ENCODE measurements around the gene HHEX. TPM values are rescaled to one million over a fixed set of nuclear protein-coding genes. Genes with fewer than 3 reads are reported as not detected.

The HHEX gene
- total RNA-seq, 1 experiment from 2014 or later, result 11.0 TPM

DNA sequence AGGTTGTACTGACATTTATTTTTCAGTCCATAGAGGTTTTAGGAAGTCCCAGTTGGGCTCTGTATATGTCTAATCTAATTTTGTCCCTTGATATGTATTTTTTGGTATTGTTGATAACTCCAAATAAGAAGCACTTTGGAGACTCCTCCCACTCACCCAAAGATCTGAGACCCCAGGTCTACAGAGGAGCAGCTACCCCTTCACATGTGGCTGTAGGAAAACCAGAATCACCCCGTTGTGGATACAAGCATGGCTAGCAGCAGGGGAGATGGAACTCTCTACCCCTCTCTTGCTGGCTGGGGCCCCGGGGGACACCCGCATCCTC, 9.4 kb downstream of the HHEX start:
- Histone ChIP-seq H3K27ac (ENCODE audit: low read depth, low read length) (no peak overlapping the region), H3K9ac (ENCODE audit: low read length) (no peak overlapping the region), H3K4me2 (ENCODE audit: low read length) (no peak overlapping the region), H3K36me3 (ENCODE audit: control insufficient read depth in 1 of 2, insufficient read depth in 2 of 2, low read length in 2 of 2) (peaks cover 0 to 2% of the 10 kb centered on the region in 2 experiments; a peak in 1 of 4 replicates), H3K4me3 (replicated peaks in 1 of 2; ENCODE audit: low read depth in 1 of 2, low read length in 2 of 2) (no peak overlapping the region), H3K4me1 (ENCODE audit: control insufficient read depth in 1 of 2, insufficient read depth in 2 of 2, low read length in 2 of 2) (no peaks in the 10 kb centered on the region), H3K9me2 (ENCODE audit: insufficient read depth) (no peaks in the 10 kb centered on the region), H3K27me3 (ENCODE audit: insufficient read depth, low read length) (no peaks in the 10 kb centered on the region), H4K20me1 (ENCODE audit: insufficient read depth) (no peaks in the 10 kb centered on the region), H3K9me3 (ENCODE audit: control insufficient read depth in 1 of 2, insufficient read depth in 1 of 2, low read depth in 1 of 2, low read length in 2 of 2) (no peaks in the 10 kb centered on the region), H2AFZ (ENCODE audit: low read depth, low read length, poor library complexity, severe bottlenecking) (no peak overlapping the region), H3K79me2 (ENCODE audit: insufficient read depth, low read length) (no peaks in the 10 kb centered on the region)
- ChIA-PET CTCF (no interaction called here), POLR2A (no interaction called here), RAD21 (ENCODE audit: low non-redundant PET in 1 of 2, low total read pairs in 2 of 2, uncharacterized antibody in 2 of 2, unreplicated experiment in 2 of 2) (no interaction called here)
- no TSS peak for BruUV-seq (replicated peaks)
- TF ChIP-seq, protein P1, sequence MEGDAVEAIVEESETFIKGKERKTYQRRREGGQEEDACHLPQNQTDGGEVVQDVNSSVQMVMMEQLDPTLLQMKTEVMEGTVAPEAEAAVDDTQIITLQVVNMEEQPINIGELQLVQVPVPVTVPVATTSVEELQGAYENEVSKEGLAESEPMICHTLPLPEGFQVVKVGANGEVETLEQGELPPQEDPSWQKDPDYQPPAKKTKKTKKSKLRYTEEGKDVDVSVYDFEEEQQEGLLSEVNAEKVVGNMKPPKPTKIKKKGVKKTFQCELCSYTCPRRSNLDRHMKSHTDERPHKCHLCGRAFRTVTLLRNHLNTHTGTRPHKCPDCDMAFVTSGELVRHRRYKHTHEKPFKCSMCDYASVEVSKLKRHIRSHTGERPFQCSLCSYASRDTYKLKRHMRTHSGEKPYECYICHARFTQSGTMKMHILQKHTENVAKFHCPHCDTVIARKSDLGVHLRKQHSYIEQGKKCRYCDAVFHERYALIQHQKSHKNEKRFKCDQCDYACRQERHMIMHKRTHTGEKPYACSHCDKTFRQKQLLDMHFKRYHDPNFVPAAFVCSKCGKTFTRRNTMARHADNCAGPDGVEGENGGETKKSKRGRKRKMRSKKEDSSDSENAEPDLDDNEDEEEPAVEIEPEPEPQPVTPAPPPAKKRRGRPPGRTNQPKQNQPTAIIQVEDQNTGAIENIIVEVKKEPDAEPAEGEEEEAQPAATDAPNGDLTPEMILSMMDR (IDR thresholded peaks at IDR 0.05 in 2 of 3, conservative IDR thresholded peaks at IDR 0.05 in 1 of 3; ENCODE audit: borderline replicate concordance in 1 of 3, insufficient read depth in 1 of 3, low read depth in 2 of 3, low read length in 2 of 3), result no peak
- TF ChIP-seq YY1 (IDR thresholded peaks at IDR 0.05; ENCODE audit: extremely low read depth, insufficient replicate concordance, low read depth, low read length) (no peak), CBX3 (IDR thresholded peaks at IDR 0.05; ENCODE audit: low read depth) (no peak), SP1 (IDR thresholded peaks at IDR 0.05; ENCODE audit: low read depth) (no peak), TCF7L2 (IDR thresholded peaks at IDR 0.05; ENCODE audit: borderline replicate concordance, extremely low read depth, insufficient read depth, insufficient read length) (no peak), ZFX (IDR thresholded peaks at IDR 0.05) (no peak), EZH2phosphoT487 (IDR thresholded peaks at IDR 0.05; ENCODE audit: borderline replicate concordance) (no peak), EGR1 (IDR thresholded peaks at IDR 0.05; ENCODE audit: low read depth) (no peak)
- TF ChIP-seq, protein P2, sequence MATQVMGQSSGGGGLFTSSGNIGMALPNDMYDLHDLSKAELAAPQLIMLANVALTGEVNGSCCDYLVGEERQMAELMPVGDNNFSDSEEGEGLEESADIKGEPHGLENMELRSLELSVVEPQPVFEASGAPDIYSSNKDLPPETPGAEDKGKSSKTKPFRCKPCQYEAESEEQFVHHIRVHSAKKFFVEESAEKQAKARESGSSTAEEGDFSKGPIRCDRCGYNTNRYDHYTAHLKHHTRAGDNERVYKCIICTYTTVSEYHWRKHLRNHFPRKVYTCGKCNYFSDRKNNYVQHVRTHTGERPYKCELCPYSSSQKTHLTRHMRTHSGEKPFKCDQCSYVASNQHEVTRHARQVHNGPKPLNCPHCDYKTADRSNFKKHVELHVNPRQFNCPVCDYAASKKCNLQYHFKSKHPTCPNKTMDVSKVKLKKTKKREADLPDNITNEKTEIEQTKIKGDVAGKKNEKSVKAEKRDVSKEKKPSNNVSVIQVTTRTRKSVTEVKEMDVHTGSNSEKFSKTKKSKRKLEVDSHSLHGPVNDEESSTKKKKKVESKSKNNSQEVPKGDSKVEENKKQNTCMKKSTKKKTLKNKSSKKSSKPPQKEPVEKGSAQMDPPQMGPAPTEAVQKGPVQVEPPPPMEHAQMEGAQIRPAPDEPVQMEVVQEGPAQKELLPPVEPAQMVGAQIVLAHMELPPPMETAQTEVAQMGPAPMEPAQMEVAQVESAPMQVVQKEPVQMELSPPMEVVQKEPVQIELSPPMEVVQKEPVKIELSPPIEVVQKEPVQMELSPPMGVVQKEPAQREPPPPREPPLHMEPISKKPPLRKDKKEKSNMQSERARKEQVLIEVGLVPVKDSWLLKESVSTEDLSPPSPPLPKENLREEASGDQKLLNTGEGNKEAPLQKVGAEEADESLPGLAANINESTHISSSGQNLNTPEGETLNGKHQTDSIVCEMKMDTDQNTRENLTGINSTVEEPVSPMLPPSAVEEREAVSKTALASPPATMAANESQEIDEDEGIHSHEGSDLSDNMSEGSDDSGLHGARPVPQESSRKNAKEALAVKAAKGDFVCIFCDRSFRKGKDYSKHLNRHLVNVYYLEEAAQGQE (IDR thresholded peaks at IDR 0.05; ENCODE audit: low read depth), result no peak
- TF ChIP-seq, protein P3, sequence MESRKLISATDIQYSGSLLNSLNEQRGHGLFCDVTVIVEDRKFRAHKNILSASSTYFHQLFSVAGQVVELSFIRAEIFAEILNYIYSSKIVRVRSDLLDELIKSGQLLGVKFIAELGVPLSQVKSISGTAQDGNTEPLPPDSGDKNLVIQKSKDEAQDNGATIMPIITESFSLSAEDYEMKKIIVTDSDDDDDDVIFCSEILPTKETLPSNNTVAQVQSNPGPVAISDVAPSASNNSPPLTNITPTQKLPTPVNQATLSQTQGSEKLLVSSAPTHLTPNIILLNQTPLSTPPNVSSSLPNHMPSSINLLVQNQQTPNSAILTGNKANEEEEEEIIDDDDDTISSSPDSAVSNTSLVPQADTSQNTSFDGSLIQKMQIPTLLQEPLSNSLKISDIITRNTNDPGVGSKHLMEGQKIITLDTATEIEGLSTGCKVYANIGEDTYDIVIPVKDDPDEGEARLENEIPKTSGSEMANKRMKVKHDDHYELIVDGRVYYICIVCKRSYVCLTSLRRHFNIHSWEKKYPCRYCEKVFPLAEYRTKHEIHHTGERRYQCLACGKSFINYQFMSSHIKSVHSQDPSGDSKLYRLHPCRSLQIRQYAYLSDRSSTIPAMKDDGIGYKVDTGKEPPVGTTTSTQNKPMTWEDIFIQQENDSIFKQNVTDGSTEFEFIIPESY (IDR thresholded peaks at IDR 0.05; ENCODE audit: extremely low read depth, insufficient replicate concordance, low read length), result no peak
- intact Hi-C loops (cut with micrococcal nuclease), result no loop called here
- ATAC-seq (no peak), DNase-seq (ENCODE audit: low read depth, low spot score) (no peak)
